Measurements from ENCODE around the gene MIR17HG.

GRCh38 chr13:91359631-91360030 is 12.1 kb downstream of the MIR17HG start:
- no peak for TF ChIP-seq CTCF (conservative IDR thresholded peaks at IDR 0.05 in 1 of 2, IDR thresholded peaks at IDR 0.05 in 1 of 2; ENCODE audit: low read depth in 1 of 2, low read length in 2 of 2)
- no peak for TF ChIP-seq EZH2 (IDR thresholded peaks at IDR 0.05; ENCODE audit: low read length, missing control alignments)

Measured in fibroblast of lung (primary cell).